HEK293 (cell line): ENCODE results near the gene MAP3K12.
"Not testable (repeated sequence)": the region's sequence is repeated elsewhere in the genome, so short reads cannot be mapped to it uniquely, and the experiment has no call there.

Source experiments
- AEBP2 ChIP-seq: fragments of 450-650 bp; formaldehyde crosslinking; IDR thresholded peaks from 2 replicates; pipeline ENCODE4 v1.5.1; 2016; ENCODE audit warnings: missing biosample characterization, missing genetic modification characterization, borderline replicate concordance
- CTCF ChIP-seq: fragments of 450-650 bp; formaldehyde crosslinking; IDR thresholded peaks from 2 replicates; pipeline ENCODE4 v1.5.1; 2016; ENCODE audit warnings: missing biosample characterization, missing genetic modification characterization
- YY1 ChIP-seq: fragments of 450-650 bp; formaldehyde crosslinking; IDR thresholded peaks from 2 replicates; pipeline ENCODE4 v1.5.1; 2018; ENCODE audit warnings: missing biosample characterization, missing genetic modification characterization
- ZBTB1 ChIP-seq: fragments of 450-650 bp; formaldehyde crosslinking; IDR thresholded peaks from 2 replicates; pipeline ENCODE4 v1.5.1; 2016; ENCODE audit warnings: missing biosample characterization, missing genetic modification characterization
- ZFP3 ChIP-seq: fragments of 450-650 bp; formaldehyde crosslinking; IDR thresholded peaks from 2 replicates; pipeline ENCODE4 v1.5.1; 2016; ENCODE audit warnings: low read depth, missing biosample characterization, missing genetic modification characterization
- ZNF132 ChIP-seq: fragments of 450-650 bp; formaldehyde crosslinking; IDR thresholded peaks from 2 replicates; pipeline ENCODE4 v1.5.1; 2017; ENCODE audit warnings: missing biosample characterization, missing genetic modification characterization, borderline replicate concordance
- ZNF138 ChIP-seq: fragments of 450-650 bp; formaldehyde crosslinking; IDR thresholded peaks from 2 replicates; pipeline ENCODE4 v1.5.1; 2016; ENCODE audit warnings: missing biosample characterization, missing genetic modification characterization, borderline replicate concordance
- ZNF280D ChIP-seq: fragments of 450-650 bp; formaldehyde crosslinking; IDR thresholded peaks from 2 replicates; pipeline ENCODE4 v1.5.1; 2016; ENCODE audit warnings: missing biosample characterization, missing genetic modification characterization
- ZNF354C ChIP-seq: fragments of 450-650 bp; formaldehyde crosslinking; IDR thresholded peaks from 2 replicates; pipeline ENCODE4 v1.5.1; 2016; ENCODE audit warnings: missing biosample characterization, missing genetic modification characterization, low read depth, borderline replicate concordance
- ZNF423 ChIP-seq: fragments of 450-650 bp; formaldehyde crosslinking; IDR thresholded peaks from 2 replicates; pipeline ENCODE4 v1.5.1; 2016; ENCODE audit warnings: missing biosample characterization, missing genetic modification characterization
- ZNF433 ChIP-seq: fragments of 450-650 bp; formaldehyde crosslinking; IDR thresholded peaks from 2 replicates; pipeline ENCODE4 v1.5.1; 2016; ENCODE audit warnings: missing biosample characterization, missing genetic modification characterization, low read depth
- ZNF792 ChIP-seq: fragments of 450-650 bp; formaldehyde crosslinking; IDR thresholded peaks from 2 replicates; pipeline ENCODE4 v1.5.1; 2016; ENCODE audit warnings: missing biosample characterization, missing genetic modification characterization
- ZSCAN23 ChIP-seq: fragments of 450-650 bp; formaldehyde crosslinking; IDR thresholded peaks from 2 replicates; pipeline ENCODE4 v1.5.1; 2016; ENCODE audit warnings: missing biosample characterization, missing genetic modification characterization
- ZSCAN4 ChIP-seq: fragments of 450-650 bp; formaldehyde crosslinking; IDR thresholded peaks from 2 replicates; pipeline ENCODE4 v1.5.1; 2017; ENCODE audit warnings: missing biosample characterization, missing genetic modification characterization

GRCh38 chr12:53481458-53481857 is 17.8 kb downstream of the MAP3K12 start:
- not testable (repeated sequence) for TF ChIP-seq CTCF (tag by site-specific recombination); ZNF354C; ZSCAN4; ZNF280D (tag by site-specific recombination); ZSCAN23 (tag by site-specific recombination); YY1; ZNF423; ZBTB1 (tag by site-specific recombination); ZFP3 (tag by site-specific recombination); ZNF138 (tag by site-specific recombination); ZNF792 (tag by site-specific recombination); AEBP2 (tag by site-specific recombination); ZNF433 (tag by site-specific recombination); ZNF132
